HG03108 (cell line): Measurements from ENCODE around the gene TMEM134.
"Not testable (repeated sequence)": the region's sequence is repeated elsewhere in the genome, so short reads cannot be mapped to it uniquely, and the experiment has no call there.

Experiments used
- ATAC-seq: cut with Tn5 transposase; IDR thresholded peaks from one replicate; pipeline ENCODE4 v1.9.1; 2021; ENCODE audit warnings: moderate library complexity; ENCODE audit not compliant: unreplicated experiment

TMEM134 gene

DNA sequence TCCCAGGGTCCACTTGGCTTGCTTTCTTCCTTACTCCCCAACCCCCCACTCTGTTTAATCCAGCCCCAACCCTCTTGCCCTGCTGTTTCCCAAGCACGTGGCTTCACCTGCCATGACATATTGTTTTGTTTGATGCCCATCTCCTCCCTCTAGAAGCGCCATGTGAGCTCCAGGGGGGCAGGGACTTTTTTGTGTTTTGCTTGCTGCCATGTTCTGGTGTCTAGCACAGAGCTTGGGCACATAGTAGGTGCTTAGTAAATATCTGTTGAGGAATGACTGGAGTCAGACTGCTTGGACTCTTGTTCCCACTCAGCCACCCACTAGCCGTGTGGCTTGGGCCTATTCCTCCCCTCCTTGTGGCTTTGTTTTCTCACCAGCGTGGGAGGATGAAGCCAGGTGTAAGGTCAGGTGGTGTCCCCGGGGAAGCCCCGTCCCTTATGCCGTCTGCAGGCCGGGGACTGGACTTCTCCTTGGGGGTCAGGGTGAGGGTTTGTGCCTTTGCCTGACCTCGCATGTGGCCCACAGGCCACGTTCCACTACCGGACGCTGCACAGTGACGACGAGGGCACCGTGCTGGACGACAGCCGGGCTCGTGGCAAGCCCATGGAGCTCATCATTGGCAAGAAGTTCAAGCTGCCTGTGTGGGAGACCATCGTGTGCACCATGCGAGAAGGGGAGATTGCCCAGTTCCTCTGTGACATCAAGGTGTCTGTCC, 17.6 kb upstream of the TMEM134 start:
- peak; percentile 30 for ATAC-seq

DNA sequence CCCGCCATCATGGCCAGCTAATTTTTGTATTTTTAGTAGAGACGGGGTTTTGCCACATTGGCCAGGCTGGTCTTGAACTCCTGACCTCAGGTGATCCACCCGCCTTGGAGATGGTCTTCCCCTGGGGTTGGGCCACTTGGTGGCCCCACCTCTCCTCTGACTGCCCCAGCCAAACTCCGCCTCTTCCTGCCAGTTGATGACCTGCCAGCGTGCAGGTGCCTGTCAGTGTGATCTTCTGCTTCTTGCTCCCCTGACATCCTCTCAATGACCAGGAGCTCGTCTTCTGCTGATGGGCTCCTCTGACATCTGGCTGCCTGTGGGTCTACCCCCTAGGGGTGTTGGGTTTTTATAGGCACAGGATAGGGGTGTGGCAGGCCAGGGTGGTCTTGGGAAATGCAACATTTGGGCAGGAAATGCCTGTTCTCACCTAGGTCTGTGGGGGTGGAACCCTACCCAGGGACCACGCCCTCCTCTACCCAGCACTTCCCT, 16.9 kb upstream of the TMEM134 start:
- peak; percentile 24 for ATAC-seq

DNA sequence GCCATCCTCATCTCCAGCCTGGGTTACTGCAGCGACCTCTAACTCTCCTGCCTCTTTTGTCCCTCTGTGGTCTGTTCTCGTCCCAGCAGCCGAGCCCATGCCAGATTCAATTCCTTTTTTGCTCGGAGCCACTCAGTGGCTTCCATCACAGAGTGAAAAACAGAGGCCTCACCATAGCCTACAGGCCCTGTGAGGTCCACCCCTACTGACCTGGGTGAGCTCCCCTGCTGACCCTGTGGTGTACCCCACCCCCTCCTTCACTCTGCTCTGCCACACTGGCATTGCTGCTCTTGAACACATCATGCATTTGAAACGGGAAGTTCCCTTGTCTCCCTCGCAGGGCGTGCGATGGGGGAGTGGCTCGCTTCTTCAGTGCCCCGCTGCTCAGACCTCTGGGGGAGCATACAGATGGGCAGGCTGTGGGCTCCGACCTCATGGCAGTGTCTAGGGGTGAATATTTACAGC, 15.8 kb upstream of the TMEM134 start:
- ATAC-seq, result no peak

- ATAC-seq, result no peak
Observed at GRCh38 chr11:67483831-67484665, 15.0 kb upstream of the TMEM134 start.

DNA sequence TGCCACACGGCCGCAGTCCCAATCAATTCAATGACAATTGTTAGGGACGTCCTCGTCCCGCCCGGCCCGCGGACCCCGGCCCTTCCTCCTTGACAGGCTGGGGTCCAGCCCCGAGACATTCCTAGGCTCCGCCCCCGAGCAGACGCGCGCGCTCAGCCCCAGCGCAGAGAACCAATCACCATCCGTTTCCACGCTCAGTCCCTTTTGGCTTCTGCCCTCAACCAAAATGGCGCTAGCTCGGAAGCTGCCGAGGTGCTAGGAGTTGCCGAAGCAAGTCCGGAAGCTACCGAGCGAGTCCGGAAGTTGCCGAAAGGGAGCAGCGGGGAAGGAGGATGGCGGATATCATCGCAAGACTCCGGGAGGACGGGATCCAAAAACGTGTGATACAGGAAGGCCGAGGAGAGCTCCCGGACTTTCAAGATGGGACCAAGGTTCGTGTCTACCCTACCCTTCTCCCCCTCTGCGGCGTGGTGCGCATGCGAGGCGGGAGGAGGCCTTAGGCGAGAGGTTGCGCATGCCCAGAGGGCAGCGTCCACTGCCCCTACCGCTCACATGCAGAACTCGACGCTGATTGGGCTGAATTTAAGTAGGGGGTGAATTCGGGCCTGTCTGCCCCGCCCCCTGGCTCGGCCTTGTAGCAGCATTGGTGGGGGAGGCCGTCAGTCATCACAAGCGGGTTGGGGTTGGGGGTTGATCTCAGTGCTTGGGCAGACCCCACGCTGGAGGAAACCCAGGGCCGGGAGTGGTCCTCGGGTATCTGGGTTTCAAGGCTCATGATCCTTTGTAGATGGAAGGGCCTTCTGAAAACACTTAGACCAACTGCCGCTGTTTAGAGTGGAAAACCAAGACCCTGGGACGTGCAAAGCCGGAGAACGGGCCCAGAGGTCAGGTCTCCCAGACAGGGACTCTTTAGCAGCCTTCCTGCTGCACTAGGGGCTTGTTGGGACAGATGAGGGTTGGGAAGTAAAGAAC, 14.1 kb upstream of the TMEM134 start, which contains the start of gene AIP:
AIP (plus strand) TSS at position 200 of the 972 bp plus-strand sequence; CDS start at position 333, 133 bp downstream.
- ATAC-seq, result peak; percentile 54

DNA sequence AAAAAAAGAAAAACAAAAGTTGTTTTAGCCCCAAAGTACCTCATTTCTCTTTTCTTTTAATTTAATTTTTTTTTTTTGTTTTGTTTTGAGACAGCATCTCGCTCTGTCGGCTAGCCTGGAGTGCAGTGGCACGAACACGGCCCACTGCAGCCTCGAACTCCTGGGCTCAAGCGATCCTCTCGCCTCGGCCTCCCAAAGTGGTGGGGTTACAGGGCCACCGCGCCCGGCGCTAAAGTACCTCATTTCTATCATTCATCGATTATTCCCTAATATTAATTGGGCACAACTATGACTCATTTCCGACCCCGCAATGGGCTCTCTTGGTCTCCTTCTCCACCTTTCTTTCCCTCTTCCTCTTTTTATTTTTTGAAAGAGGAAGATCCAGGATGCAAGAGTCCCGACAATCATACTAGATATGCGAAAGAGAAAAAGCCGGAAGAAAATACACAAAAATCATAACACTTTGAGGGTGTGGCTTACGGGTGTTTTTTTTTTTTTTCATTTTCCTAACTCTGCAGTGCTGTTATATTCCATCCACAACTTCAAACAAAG, 13.3 kb upstream of the TMEM134 start:
- ATAC-seq, result no peak

DNA sequence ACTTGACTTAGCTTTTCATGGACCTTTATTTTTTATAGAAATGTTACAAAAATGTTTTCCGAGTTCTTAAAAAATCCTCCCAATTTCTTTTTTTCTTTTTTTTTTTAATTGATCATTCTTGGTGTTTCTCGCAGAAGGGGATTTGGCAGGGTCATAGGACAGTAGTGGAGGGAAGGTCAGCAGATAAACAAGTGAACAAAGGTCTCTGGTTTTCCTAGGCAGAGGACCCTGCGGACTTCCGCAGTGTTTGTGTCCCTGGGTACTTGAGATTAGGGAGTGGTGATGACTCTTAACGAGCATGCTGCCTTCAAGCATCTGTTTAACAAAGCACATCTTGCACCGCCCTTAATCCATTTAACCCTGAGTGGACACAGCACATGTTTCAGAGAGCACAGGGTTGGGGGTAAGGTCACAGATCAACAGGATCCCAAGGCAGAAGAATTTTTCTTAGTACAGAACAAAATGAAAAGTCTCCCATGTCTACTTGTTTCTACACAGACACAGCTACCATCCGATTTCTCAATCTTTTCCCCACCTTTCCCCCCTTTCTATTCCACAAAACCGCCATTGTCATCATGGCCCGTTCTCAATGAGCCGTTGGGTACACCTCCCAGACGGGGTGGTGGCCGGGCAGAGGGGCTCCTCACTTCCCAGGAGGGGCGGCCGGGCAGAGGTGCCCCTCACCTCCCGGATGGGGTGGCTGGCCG, 8.4 kb upstream of the TMEM134 start:
- not testable (repeated sequence) for ATAC-seq

GRCh38 chr11:67476692-67477091, 7.6 kb upstream of the TMEM134 start:
- ATAC-seq, result not testable (repeated sequence)

DNA sequence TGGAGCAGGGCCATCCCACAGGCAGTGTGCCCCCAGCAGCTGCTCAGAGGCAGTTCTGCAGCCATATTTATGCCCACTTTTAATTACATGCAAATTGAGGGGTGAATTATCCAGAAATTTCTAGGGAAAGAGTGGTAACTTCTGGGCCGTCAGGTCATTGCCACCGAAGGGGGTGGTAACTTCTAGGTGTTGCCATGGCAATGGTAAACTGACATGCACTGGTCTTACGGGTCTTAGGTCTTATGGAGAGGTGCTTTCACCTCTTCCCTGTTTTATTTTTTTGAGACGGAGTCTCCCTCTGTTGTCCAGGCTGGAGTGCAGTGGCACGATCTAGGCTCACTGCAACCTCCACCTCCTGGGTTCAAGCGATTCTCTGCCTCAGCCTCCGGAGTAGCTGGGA, 3.8 kb upstream of the TMEM134 start:
- ATAC-seq, result no peak

GRCh38 chr11:67470337-67471002, 1.4 kb upstream of the TMEM134 start:
- ATAC-seq, result no peak

DNA sequence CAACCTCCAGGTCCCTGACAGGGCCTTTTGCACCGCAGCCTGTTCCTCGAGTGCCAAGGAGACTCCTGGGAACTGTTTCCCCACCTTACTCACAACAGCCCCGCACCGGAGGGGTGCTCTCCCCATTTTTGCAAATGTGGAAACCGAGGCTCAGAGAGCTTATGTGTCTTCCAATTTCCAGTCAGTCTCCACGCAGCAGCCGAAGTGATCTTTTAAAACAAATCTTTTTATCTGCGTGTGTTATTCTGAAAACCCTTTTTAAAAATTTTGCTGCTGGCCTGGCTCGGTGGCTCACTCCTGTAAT, 409 bp upstream of the TMEM134 start:
- no peak for ATAC-seq

- no peak for ATAC-seq
Observed at GRCh38 chr11:67468456-67468758, 644 bp downstream of the TMEM134 start.

GRCh38 chr11:67468056-67468455, 995 bp downstream of the TMEM134 start:
- ATAC-seq, result no peak

DNA sequence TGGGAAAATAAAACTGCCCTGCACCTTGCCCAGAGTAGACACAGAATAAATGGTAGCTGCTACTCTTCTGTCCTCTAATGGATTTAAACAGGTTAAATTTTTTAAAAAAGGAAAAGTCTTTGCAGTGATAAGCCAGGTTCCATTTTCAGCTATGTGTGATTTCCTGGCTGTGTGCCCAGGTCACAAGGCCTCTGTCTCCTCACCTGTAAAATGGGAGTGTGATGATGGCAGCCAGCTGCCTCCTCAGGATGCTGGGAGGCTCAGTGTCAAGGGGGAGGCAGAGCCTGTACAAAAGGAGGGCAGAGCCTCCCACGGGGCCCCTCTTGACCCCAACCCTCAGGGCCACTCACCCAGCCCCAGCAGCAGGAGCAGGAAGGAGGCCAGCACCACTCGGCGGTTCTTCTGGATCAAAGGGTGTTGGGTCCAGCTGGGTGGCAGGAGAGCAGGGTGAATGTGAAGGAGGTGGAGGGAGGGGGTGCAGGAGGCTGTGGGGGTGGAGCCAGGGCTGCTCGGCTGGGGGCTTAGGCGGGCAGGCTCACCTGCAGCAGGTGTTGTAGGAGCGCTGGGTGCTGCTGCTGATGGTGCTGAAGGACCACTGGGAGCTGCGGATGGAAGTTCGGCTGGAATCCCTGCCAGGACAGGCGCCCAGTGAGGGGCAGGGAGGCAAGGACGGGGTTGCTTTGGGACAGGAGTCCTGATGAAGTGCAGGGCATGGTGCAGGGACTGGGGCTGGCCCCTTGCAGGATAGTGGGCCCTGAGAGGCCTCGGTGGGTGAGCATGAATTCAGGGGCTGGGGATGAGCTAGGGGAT, 1.9 kb downstream of the TMEM134 start:
- no peak for ATAC-seq

- no peak for ATAC-seq
Observed at GRCh38 chr11:67466367-67466766, 2.7 kb downstream of the TMEM134 start.

DNA sequence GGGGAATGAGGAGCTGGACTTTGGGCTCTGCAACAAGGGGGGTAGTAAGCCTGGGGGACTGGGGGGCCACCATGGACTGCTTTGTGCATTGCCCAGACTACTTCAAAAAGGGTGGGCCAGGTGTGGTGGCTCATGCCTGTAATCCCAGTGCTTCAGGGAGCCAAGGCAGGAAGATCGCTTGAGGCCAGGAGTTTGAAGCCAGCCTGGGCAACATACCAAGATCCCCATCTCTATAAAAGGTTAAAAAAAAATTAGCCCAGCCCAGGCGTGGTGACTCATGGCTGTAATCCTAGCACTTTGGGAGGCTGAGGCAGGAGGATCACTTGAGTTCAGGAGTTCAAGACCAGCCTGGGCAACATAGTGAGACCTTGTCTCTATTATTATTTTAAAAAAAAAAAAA, 3.5 kb downstream of the TMEM134 start:
- ATAC-seq, result not testable (repeated sequence)

DNA sequence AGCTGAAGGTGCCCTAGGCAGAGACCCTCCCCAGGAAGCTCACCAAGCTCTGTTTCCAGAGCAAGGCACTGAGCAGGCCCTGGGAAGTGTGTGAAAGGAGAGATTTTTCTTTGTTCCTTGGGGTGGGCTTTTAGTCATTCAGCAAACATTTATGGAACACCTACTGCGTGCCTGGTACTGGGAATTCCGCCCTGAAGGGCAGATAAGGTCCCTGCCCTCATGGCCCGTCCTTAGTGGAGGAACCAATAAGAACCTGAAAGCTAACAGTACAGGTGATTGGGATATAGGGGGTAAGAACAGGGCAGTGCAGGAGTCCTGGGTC, 3.9 kb downstream of the TMEM134 start:
- no peak for ATAC-seq

DNA sequence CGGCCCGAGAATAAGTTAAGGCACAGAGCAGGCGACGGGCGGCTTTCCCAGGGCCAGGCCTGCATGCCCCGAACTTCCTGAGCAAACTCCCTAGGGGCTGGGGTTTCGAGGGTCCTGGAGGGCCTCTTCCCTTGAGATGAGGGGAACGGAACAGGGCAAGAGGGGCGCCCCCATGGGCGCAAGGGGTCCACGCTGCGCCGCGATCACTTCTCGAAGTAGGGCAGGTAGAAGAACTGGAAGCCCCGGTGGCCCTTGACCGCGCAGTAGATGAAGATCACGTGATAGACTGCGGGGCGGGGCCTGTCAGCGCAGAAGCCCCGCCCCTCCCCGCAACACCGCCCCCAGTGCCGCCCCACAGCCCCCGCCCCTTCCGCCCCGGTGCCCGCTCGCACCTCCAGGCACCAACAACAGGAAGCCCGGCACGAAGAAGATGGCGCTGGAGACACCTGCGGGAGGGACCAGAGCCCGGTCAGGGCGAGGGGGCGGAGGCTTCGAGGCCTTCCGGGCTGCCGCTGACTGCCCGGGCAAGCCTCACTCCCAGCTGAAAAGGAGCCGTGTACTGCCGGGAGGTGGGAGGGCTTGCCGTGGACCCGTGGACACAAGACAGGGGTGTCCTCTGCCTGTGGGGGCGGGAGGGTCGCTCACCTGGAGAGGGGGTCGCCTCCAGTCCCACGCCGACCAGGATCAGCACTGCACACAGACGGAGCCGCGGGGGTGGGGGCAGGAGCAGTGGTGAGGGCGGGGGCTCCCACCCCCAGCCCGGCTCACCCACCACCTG, 4.5 kb downstream of the TMEM134 start:
- ATAC-seq, result peak; percentile 53
